Left ventricle myocardium inferior (tissue), 1 donor: ENCODE results near the gene HTATSF1. TPM values are rescaled to one million over a fixed set of nuclear protein-coding genes. Genes with fewer than 3 reads are reported as not detected.

ENCODE experiments used
- DNase-seq: peaks from one replicate; pipeline ENCODE4 v3.0.0-alpha.2; 2020
- H3K27ac ChIP-seq: fragments of 200-600 bp; replicated peaks from 2 replicates; pipeline ENCODE4 v1.8.0; 2021
- H3K27me3 ChIP-seq: fragments of 200-600 bp; 2 replicates; pipeline ENCODE4 v1.8.0; 2021; ENCODE audit warnings: low read depth
- H3K36me3 ChIP-seq: fragments of 200-600 bp; 2 replicates; pipeline ENCODE4 v1.8.0; 2021
- H3K4me1 ChIP-seq: fragments of 200-600 bp; 2 replicates; pipeline ENCODE4 v1.8.0; 2021
- H3K4me3 ChIP-seq: fragments of 200-600 bp; 2 replicates; pipeline ENCODE4 v1.8.0; 2021; ENCODE audit warnings: mild to moderate bottlenecking, moderate library complexity
- H3K9me3 ChIP-seq: fragments of 200-600 bp; replicated peaks from 2 replicates; pipeline ENCODE4 v1.8.0; 2021
- CTCF ChIP-seq: fragments of 200-600 bp; IDR thresholded peaks from 2 replicates; pipeline ENCODE4 v1.8.0; 2021; ENCODE audit warnings: antibody characterized with exemption, mild to moderate bottlenecking, borderline replicate concordance
- intact Hi-C: fragments of 100-400 bp; cut with micrococcal nuclease; formaldehyde crosslinking; loops from one replicate; pipeline ENCODE4 v1.11.0; 2022
- total RNA-seq: library from RNA; stranded (reverse); fragmentation: NEBNext Ultra II Directional; extraction: Animal tissue kit (Norgen Biotek cat#: 25700); gene quantifications from one replicate; pipeline ENCODE4 v1.2.1, GENCODE V29; 2021
- donor health status: DM: no; HTN: yes; CAD: no; lungs with severe emphysema.

HTATSF1 gene
- total RNA-seq, 1 donor from 2014 or later, result 63.6 TPM

GRCh38 chrX:136487647-136488046 lies 9.7 kb upstream of the HTATSF1 start, which contains the start of gene BRS3:
Gene BRS3 (plus strand): TSS chrX:136487947. CDS start chrX:136488115, 168 bp downstream.
- no peak for TF ChIP-seq CTCF
- intact Hi-C loops, result no loop called here

GRCh38 chrX:136488706-136489105 lies 8.7 kb upstream of the HTATSF1 start:
- peaks cover 24% of the 10 kb centered on the region for H3K27me3 ChIP-seq
- intact Hi-C loops, result no loop called here
- H3K4me1 ChIP-seq, result no peaks in the 10 kb centered on the region
- no peak for TF ChIP-seq CTCF
- no peak for DNase-seq
- H3K27ac ChIP-seq, result no peak overlapping the region
- no peaks in the 10 kb centered on the region for H3K9me3 ChIP-seq
- no peaks in the 10 kb centered on the region for H3K36me3 ChIP-seq
- no peak overlapping the region for H3K4me3 ChIP-seq

More at GRCh38 chrX:136487647-136488046, 9.7 kb upstream of the HTATSF1 start, which contains the start of gene BRS3:
- no peaks in the 10 kb centered on the region for H3K36me3 ChIP-seq
- H3K9me3 ChIP-seq, result no peaks in the 10 kb centered on the region
- H3K4me3 ChIP-seq, result no peak within 1 kb of the TSS
- no peak within 1 kb of the TSS for H3K27ac ChIP-seq
- DNase-seq, result no peak
- no peaks in the 10 kb centered on the region for H3K4me1 ChIP-seq
- peaks cover 24% of the 10 kb centered on the region for H3K27me3 ChIP-seq

GRCh38 chrX:136491832-136492231 lies 5.6 kb upstream of the HTATSF1 start:
- DNase-seq, result no peak
- H3K27me3 ChIP-seq, result peaks cover 24% of the 10 kb centered on the region
- TF ChIP-seq CTCF, result no peak
- H3K4me3 ChIP-seq, result no peak overlapping the region
- intact Hi-C loops, result no loop called here
- no peak overlapping the region for H3K27ac ChIP-seq
- no peaks in the 10 kb centered on the region for H3K9me3 ChIP-seq
- H3K36me3 ChIP-seq, result no peaks in the 10 kb centered on the region
- H3K4me1 ChIP-seq, result peaks cover 6% of the 10 kb centered on the region

GRCh38 chrX:136493011-136493410 lies 4.4 kb upstream of the HTATSF1 start:
- Histone ChIP-seq H3K9me3 (no peaks in the 10 kb centered on the region), H3K27me3 (peaks cover 24% of the 10 kb centered on the region), H3K4me1 (peaks cover 12% of the 10 kb centered on the region), H3K4me3 (no peak overlapping the region), H3K27ac (no peak overlapping the region), H3K36me3 (no peaks in the 10 kb centered on the region)
- no peak for TF ChIP-seq CTCF
- intact Hi-C loops, result no loop called here
- no peak for DNase-seq

- Histone ChIP-seq H3K9me3 (no peaks in the 10 kb centered on the region), H3K27ac (no peak overlapping the region), H3K36me3 (peaks cover under 1% of the 10 kb centered on the region), H3K4me1 (peaks cover 27% of the 10 kb centered on the region), H3K27me3 (peaks cover 15% of the 10 kb centered on the region), H3K4me3 (no peak overlapping the region)
- TF ChIP-seq CTCF, result no peak
- DNase-seq, result no peak
- intact Hi-C loops, result no loop called here
These were observed 2.3 kb upstream of the HTATSF1 start for GRCh38 chrX:136495043-136495442.
